ENCODE results near the gene SUN2. TPM values are rescaled to one million over a fixed set of nuclear protein-coding genes. Genes with fewer than 3 reads are reported as not detected.
A peak's percentile ranks its signal among the peaks of the same experiment; 100 is the strongest.

The SUN2 gene
- total RNA-seq, 3 donors from 2014 or later: 173 to 577 (median 266) TPM

DNA sequence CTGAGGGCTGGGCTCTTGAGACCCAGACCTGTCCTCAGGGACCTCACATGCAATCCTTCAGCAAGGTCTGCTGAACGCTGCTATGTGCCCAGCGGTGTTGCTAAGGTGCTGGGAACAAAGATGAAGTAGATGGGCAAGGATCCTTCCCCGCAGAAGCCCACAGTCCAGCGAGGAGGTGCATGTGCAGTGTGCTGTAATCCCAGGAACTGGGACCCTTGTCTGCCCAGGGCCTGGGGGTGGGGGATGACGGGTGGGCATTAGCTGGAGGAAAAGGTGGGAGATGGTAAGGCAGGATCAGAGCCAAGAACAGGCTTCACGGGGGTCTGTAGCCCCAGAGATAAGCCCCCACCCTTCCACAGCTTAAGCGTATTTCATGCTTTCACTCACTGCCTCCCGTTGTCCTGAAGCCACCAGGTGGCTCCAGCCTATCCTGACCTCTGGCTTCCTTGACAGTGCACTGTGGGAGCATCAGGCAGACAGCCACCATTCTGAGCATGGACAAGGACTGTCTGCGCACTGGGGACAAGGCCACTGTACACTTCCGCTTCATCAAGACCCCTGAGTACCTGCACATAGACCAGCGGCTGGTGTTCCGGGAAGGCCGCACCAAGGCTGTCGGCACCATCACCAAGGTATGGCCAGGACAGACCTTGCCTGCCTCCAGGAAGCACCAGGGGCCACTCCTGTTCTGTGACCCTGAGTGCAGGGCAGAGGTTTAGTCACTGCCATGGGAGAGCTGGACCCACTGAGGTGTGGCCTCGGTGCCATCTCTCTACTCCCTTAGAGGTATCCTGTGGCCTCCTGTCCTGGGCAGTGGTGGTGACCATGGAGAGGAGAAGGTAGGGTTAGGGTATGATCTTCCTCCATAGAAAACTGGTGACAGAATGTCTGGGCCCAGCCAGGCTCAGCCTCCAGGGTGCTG, 28.0 kb downstream of the SUN2 start:
- TF ChIP-seq POLR2AphosphoS5 (IDR thresholded peaks at IDR 0.05) (no peak), POLR2A (IDR thresholded peaks at IDR 0.05) (no peak)
- TF ChIP-seq, protein P1, sequence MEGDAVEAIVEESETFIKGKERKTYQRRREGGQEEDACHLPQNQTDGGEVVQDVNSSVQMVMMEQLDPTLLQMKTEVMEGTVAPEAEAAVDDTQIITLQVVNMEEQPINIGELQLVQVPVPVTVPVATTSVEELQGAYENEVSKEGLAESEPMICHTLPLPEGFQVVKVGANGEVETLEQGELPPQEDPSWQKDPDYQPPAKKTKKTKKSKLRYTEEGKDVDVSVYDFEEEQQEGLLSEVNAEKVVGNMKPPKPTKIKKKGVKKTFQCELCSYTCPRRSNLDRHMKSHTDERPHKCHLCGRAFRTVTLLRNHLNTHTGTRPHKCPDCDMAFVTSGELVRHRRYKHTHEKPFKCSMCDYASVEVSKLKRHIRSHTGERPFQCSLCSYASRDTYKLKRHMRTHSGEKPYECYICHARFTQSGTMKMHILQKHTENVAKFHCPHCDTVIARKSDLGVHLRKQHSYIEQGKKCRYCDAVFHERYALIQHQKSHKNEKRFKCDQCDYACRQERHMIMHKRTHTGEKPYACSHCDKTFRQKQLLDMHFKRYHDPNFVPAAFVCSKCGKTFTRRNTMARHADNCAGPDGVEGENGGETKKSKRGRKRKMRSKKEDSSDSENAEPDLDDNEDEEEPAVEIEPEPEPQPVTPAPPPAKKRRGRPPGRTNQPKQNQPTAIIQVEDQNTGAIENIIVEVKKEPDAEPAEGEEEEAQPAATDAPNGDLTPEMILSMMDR (IDR thresholded peaks at IDR 0.05): no peak
- Histone ChIP-seq H3K36me3 (peaks cover 18% of the 10 kb centered on the region), H3K4me3 (no peak overlapping the region), H3K27me3 (no peaks in the 10 kb centered on the region), H3K4me1 (peaks cover 7 to 11% of the 10 kb centered on the region in 2 donors), H3K9me3 (no peaks in the 10 kb centered on the region), H3K27ac (peak overlapping the region in 1 of 2 donors; percentile 40)
- intact Hi-C loops (cut with DNase I; ENCODE audit: low total_unique reads): no loop called here
- peak in 1 of 2 donors; percentile 19 for DNase-seq (ENCODE audit: low spot score in 2 of 2)

GRCh38 chr22:38727123-38727522, 28.7 kb downstream of the SUN2 start:
- peak in 1 of 2 donors; percentile 19 for DNase-seq (ENCODE audit: low spot score in 2 of 2)
- no peak for TF ChIP-seq POLR2A (IDR thresholded peaks at IDR 0.05)
- TF ChIP-seq, protein P1 (IDR thresholded peaks at IDR 0.05): no peak
- H3K36me3 ChIP-seq: peaks cover 18% of the 10 kb centered on the region
- H3K27ac ChIP-seq: no peak overlapping the region
- no peak overlapping the region for H3K4me3 ChIP-seq
- H3K9me3 ChIP-seq: no peaks in the 10 kb centered on the region
- intact Hi-C loops (cut with DNase I; ENCODE audit: low total_unique reads): no loop called here
- peaks cover 5 to 6% of the 10 kb centered on the region in 2 donors for H3K4me1 ChIP-seq
- H3K27me3 ChIP-seq: no peaks in the 10 kb centered on the region

GRCh38 chr22:38725900-38726655, 29.7 kb downstream of the SUN2 start:
- DNase-seq (ENCODE audit: low spot score in 2 of 2): peak in 1 of 2 donors; percentile 33
- intact Hi-C loops (cut with DNase I; ENCODE audit: low total_unique reads): no loop called here
- H3K4me3 ChIP-seq: no peak overlapping the region
- no peaks in the 10 kb centered on the region for H3K9me3 ChIP-seq
- H3K27me3 ChIP-seq: no peaks in the 10 kb centered on the region
- H3K4me1 ChIP-seq: no peaks in the 10 kb centered on the region
- H3K36me3 ChIP-seq: peaks cover 18% of the 10 kb centered on the region
- H3K27ac ChIP-seq: no peak overlapping the region
- TF ChIP-seq POLR2AphosphoS5 (IDR thresholded peaks at IDR 0.05): no peak
- no peak for TF ChIP-seq POLR2A (IDR thresholded peaks at IDR 0.05)
- TF ChIP-seq, protein P1 (IDR thresholded peaks at IDR 0.05): no peak

GRCh38 chr22:38724926-38725571, 30.7 kb downstream of the SUN2 start:
- Histone ChIP-seq H3K27me3 (no peaks in the 10 kb centered on the region), H3K4me3 (no peak overlapping the region), H3K9me3 (no peaks in the 10 kb centered on the region), H3K27ac (no peak overlapping the region), H3K4me1 (no peaks in the 10 kb centered on the region), H3K36me3 (peaks cover 14% of the 10 kb centered on the region)
- TF ChIP-seq, protein P1 (IDR thresholded peaks at IDR 0.05): peak in 1 of 3 donors; percentile 27
- no peak for TF ChIP-seq POLR2AphosphoS5 (IDR thresholded peaks at IDR 0.05)
- peak in 1 of 2 donors; percentile 31 for DNase-seq (ENCODE audit: low spot score in 2 of 2)
- intact Hi-C loops (cut with DNase I; ENCODE audit: low total_unique reads): no loop called here
